ENCODE measurements around the gene SLC4A1. TPM values are rescaled to one million over a fixed set of nuclear protein-coding genes. Genes with fewer than 3 reads are reported as not detected.

Gene SLC4A1
- total and polyA plus RNA-seq, 2 of the 13 experiments (the other 11 are each of a cell fraction or from before 2014, with no cell fraction given), result not detected

DNA sequence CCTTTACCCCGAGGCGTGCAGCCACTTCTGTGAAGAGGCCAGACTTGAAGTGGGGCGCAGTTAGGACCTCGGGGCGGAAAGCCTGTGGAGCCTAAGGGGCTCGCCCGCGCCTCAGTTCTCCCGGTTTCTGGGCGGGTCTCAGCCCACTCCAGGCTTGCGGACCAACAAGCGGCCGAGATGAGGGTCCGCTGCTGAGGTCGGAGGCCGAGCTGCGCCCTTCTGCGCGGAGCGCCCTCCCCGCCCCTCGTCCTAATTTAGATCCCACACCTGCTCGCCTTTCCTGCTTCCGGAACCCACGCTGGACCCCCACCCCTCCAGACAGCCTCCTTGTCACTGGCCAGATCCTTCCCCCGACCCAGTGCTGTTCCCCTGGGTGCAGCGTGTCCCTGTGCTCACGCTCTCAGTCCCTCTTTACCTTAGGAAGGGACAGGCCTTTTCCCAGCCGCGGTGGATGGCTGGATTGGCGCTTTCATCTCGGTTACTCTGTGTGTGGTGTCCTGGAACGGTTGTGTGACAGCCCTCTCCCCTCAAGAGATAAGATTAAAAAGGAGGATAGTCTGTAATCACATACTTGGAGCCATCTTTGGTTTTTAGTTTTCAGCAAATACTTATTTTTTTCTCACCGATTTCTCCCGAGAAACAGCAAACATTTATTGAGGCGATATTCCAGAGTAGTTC is 67.3 kb downstream of the SLC4A1 start (continued):
- TF ChIP-seq ZNF598 (CRISPR knock-in tag; IDR thresholded peaks at IDR 0.05; ENCODE audit: borderline replicate concordance) (no peak), FOXP4 (CRISPR knock-in tag; IDR thresholded peaks at IDR 0.05) (peak; percentile 35), ZNF10 (CRISPR knock-in tag; IDR thresholded peaks at IDR 0.05; ENCODE audit: borderline replicate concordance, low read depth) (no peak), AHR (CRISPR knock-in tag; IDR thresholded peaks at IDR 0.05) (peak; percentile 19; the same call in 1 of the 2 replicates), LCORL (IDR thresholded peaks at IDR 0.05) (no peak), LCORL (CRISPR knock-in tag; IDR thresholded peaks at IDR 0.05) (peak; percentile 79), ZNF574 (CRISPR knock-in tag; IDR thresholded peaks at IDR 0.05) (peak; percentile 76), THRA (CRISPR knock-in tag; IDR thresholded peaks at IDR 0.05; ENCODE audit: borderline replicate concordance) (no peak), GTF3A (CRISPR knock-in tag; conservative IDR thresholded peaks at IDR 0.05) (peak; percentile 78; the same call in 1 of the 2 replicates), THAP7 (CRISPR knock-in tag; IDR thresholded peaks at IDR 0.05) (no peak), ZFY (CRISPR knock-in tag; IDR thresholded peaks at IDR 0.05) (peak; percentile 87), ZNF101 (CRISPR knock-in tag; IDR thresholded peaks at IDR 0.05; ENCODE audit: borderline replicate concordance, low read depth) (no peak), MXD4 (CRISPR knock-in tag; IDR thresholded peaks at IDR 0.05) (peak; percentile 60; the same call in 1 of the 2 replicates), MYPOP (CRISPR knock-in tag; IDR thresholded peaks at IDR 0.05) (peak; percentile 77)
- TF ChIP-seq, protein P1, sequence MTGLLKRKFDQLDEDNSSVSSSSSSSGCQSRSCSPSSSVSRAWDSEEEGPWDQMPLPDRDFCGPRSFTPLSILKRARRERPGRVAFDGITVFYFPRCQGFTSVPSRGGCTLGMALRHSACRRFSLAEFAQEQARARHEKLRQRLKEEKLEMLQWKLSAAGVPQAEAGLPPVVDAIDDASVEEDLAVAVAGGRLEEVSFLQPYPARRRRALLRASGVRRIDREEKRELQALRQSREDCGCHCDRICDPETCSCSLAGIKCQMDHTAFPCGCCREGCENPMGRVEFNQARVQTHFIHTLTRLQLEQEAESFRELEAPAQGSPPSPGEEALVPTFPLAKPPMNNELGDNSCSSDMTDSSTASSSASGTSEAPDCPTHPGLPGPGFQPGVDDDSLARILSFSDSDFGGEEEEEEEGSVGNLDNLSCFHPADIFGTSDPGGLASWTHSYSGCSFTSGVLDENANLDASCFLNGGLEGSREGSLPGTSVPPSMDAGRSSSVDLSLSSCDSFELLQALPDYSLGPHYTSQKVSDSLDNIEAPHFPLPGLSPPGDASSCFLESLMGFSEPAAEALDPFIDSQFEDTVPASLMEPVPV (CRISPR knock-in tag; IDR thresholded peaks at IDR 0.05), result peak; percentile 81; the same call in 1 of the 2 replicates
- TF ChIP-seq, protein P2, sequence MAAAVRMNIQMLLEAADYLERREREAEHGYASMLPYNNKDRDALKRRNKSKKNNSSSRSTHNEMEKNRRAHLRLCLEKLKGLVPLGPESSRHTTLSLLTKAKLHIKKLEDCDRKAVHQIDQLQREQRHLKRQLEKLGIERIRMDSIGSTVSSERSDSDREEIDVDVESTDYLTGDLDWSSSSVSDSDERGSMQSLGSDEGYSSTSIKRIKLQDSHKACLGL (CRISPR knock-in tag; IDR thresholded peaks at IDR 0.05), result peak; percentile 60; the same call in 1 of the 2 replicates
